Hematopoietic multipotent progenitor cell (in vitro differentiated cells): Measurements from ENCODE around the gene PRR22. TPM values are rescaled to one million over a fixed set of nuclear protein-coding genes. Genes with fewer than 3 reads are reported as not detected.
A peak's percentile ranks its signal among the peaks of the same experiment; 100 is the strongest.
"Not testable (repeated sequence)": the region's sequence is repeated elsewhere in the genome, so short reads cannot be mapped to it uniquely, and the experiment has no call there.

Experiments used
- DNase-seq, 3 donors: peaks; one replicate each; pipeline ENCODE4 v3.0.0-alpha.2; 2011 to 2015; ENCODE audit warnings: low read depth in 2 of 3, low spot score in 2 of 3
- total RNA-seq: library from RNA; depleted of rRNA; stranded (reverse); fragments of >200 nt; gene quantifications from one replicate; pipeline ENCODE4 v1.2.3, GENCODE V29; 2012

PRR22 gene
- total RNA-seq, 1 donor = 2.2 TPM

DNA sequence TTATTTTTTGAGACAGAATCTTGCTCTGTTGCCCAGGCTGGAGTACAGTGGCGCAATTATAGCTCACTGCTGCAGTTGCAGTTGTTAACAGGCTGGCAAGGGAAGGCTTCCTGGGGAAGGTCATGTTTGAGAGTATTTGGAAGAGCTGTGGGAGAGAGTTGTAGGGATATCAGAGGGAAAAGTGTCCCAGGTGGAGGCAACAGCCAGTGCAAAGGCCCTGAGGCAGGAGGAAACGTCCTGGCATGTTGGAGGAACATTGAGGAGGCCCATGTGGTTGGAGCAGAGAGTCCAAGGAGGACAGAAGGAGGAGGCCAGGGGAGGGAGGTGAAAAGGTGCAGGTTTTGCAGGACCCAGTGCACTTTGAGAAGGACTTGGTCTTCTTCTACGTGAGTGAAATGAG is 8.6 kb upstream of the PRR22 start:
- no peak for DNase-seq

DNA sequence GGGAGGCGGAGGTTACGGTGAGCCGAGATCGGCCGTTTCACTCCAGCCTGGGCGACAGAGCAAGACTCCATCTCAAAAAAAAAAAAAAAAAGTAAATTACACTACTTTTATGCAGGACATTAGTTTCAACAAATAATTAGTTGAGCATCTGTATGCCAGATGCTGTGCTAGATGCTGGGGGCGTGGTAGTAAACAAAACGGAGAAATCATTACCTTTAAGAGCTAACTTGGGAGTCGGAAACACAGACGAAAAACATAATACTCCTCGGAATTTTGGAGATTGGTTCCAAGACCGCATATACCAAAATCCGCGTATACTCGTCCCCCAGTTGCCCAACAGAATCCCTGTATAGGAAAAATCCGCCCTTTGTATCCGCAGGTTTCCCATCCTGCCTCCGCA is 7.7 kb upstream of the PRR22 start:
- no peak for DNase-seq

GRCh38 chr19:5790559-5791520 is 6.3 kb upstream of the PRR22 start, which contains the start of gene DUS3L:
Gene DUS3L, minus strand, starts transcription at chr19:5791163. Its CDS starts 22 bp downstream, at chr19:5791141.
- DNase-seq = peak; percentile 91 to 99 (median 97)

- DNase-seq = no peak
These were observed 5.5 kb upstream of the PRR22 start for GRCh38 chr19:5789886-5790558.

- no peak for DNase-seq
These were observed 4.8 kb upstream of the PRR22 start for GRCh38 chr19:5789351-5789761.

DNA sequence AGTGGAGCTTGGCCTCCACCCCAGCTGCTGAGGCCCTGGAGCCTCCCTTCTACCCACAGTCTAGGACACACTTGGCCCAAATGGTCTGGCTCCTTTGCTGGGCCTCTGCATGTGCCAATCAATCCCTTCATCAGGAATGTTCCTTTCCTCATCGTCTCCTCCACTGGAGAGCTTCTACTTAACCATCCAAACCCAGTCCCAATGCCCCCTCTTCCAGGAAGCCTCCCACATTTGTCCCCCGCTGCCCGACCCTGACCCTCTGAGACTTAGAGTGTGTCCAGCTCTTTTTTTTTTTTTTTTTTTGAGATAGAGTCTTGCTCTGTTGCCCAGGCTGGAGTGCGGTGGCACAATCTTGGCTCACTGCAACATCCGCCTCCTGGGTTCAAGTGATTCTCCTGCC is 3.9 kb upstream of the PRR22 start:
- DNase-seq = no peak

GRCh38 chr19:5787409-5788182 is 3.0 kb upstream of the PRR22 start:
- DNase-seq = no peak

DNA sequence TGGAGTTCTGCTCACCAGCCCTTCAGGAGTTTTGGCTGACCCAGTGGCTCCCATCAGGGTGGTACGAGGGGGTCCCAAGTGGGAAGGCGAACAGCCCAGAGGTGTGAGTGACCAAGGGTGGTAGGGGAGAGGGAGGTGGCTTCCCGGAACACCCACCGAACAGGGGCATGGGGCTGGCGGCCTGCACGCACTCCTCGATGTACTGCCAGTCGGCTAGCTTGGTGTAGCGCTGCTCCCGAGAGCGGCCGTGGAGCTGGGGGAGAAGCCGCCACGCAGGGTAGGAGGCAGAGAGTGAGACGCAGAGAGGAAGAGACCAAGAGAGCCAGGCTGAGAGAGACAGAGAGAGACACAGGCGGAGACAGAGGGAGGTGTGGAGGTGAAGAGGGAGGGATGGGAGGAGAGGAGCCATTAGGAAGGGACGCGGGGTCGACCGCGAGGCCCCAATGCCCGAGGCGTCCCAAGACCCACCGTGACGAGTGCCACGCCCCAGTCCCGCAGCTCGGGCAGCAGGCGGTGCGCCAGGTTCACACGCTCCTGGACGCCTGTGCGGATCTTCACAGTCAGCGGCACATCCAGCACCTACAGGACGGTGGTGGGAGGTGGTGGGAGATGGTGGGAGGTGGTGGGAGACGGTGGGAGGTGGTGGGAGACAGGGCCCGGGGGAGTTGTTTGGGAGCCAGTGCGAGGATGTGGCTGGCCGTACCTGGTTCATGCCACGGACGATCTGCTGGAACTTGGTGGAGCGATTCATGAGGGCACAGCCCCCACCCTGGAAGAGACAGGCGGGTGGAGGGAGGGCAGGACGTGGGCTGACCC is 2.3 kb upstream of the PRR22 start:
- no peak for DNase-seq

- DNase-seq = no peak
These were observed 877 bp upstream of the PRR22 start for GRCh38 chr19:5785423-5785822.

- no peak for DNase-seq
These were observed 1.3 kb downstream of the PRR22 start for GRCh38 chr19:5782945-5783919.

DNA sequence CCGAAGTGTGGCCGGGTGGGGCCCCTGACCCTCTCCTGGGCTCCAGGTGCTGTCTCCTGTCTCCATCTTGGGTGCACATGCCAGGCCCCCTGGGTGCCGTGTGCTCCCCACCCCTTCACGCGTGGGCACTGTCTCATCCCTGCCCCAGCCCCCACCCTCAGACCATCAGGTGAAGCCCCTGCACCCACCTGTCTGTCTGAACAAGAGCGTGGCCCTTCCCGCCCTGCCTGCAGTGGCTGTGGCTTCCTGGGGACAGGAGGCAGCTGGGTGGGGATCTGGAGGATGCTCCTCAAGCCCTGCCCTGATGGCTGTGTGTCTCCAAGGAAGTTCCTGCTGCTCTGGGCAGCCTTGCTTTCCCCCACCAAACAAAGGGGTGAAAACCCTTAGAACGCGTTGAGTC is 2.2 kb downstream of the PRR22 start:
- DNase-seq = no peak

- DNase-seq = not testable (repeated sequence)
These were observed 3.6 kb downstream of the PRR22 start for GRCh38 chr19:5780916-5781315.

DNA sequence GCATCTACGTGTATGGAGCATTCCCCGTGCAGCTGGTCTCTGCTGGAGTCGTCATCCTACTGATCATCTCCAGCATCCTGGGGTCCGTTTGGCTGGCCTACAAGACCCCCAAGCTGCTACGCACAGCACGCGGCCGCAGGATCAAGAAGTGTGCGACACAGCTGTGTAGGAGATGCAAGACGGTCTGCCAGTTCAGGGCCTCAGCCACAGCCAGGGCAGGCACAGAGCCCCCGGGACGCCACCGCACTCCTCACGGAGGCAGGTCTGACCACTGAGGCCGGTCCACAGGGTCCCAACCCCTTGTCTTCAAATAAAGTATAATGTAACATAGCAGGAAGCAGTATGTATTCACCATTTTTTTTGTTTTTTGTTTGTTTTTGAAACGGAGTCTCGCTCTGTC is 6.1 kb downstream of the PRR22 start:
- DNase-seq = no peak

DNA sequence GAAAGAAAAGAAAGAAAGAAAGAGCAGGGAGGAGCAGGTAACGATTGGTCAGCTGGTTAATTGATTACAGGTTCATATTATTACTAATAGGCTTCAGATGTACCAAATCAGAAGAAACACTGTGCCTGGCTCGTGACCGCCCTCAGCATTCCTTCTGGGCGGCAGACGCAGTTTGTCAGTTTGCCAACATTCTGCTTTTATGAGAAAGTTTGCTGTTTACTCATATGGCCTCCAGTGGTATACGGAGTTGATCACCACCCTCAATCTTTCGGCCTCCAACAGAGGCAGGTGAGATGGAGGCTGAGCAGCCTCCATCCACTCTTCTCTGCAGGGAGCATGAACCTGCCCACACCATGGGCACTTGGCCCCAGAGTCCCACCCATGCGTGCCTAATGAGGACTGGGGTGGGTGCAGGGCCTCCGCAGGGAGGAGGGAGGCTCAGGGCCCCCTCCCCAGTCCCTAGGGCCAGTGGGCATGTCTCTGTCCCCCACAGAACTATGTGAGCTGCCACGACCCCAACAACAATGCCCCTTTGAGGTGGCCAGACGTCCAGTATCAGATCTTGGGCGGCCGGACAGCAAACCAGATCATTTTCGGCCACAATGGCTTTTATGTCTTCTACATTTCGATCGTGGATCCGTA is 8.8 kb downstream of the PRR22 start:
- no peak for DNase-seq

DNA sequence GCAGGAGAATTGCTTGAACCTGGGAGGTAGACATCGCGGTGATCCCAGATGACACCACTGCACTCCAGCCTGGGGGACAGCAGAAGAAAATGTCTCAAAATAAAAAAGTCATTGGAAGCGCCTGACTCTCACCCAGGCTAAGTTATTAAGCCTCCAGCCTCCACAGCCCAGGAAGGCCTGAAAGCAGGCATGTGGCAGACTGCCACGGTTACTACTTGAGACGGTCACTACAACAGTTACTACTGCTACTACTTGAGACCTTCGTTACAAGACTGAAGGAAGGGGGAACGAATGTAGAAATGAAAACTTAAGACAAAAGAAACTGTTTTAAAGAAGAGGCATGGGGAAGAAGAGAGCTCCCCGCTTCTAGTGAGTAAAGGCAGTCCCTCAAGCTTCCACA is 9.6 kb downstream of the PRR22 start:
- no peak for DNase-seq

GRCh38 chr19:5773276-5773675 is 11.3 kb downstream of the PRR22 start:
- DNase-seq = no peak

DNA sequence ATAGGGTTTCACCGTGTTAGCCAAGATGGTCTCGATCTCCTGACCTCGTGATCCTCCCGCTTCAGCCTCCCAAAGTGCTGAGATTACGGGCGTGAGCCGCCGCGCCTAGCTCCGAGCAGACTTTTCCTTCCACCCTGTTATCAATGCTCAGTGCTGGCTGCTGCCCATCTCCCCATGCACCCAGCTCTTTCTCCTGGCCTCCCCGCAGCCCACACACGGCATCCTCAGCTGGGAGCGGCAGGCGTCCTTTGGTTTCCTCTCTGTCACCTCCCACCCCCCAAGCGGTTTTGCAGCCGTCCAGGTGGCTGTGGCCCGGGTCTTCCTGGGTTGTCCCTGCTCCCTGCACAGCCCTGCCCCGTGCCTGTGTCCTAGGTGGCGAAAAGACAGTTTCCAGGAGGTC is 12.1 kb downstream of the PRR22 start:
- DNase-seq = no peak

GRCh38 chr19:5767949-5768348 is 16.6 kb downstream of the PRR22 start:
- DNase-seq = no peak

- no peak for DNase-seq
These were observed 19.3 kb downstream of the PRR22 start for GRCh38 chr19:5765220-5765619.
